K562 (cell line): Measurements from ENCODE around the gene RALY. TPM values are rescaled to one million over a fixed set of nuclear protein-coding genes. Genes with fewer than 3 reads are reported as not detected.
A peak's percentile ranks its signal among the peaks of the same experiment; 100 is the strongest.

Experiments
- ATAC-seq: fragments of 200-7000 bp; cut with Tn5 transposase; 3 replicates; pipeline ENCODE4 v1.9.1; 2020; ENCODE audit warnings: moderate library complexity
- BruUV-seq: library from RNA; stranded (reverse); fragments of 400-500 nt; replicated peaks from 2 replicates; lab custom pipeline; 2021; lab: Mats Ljungman, UMichigan
- CTCF ChIA-PET: fragments of 300-600 bp; formaldehyde crosslinking; extraction: SDS; loops from one replicate; lab custom pipeline; 2021; ENCODE audit warnings: low intra/inter-chr PET ratio; lab: Yijun Ruan, JAX
- POLR2A ChIA-PET: fragments of 300-600, 350-650 bp; sonication (Branson Sonifier 250); formaldehyde crosslinking; extraction: SDS; loops from one replicate; lab custom pipeline; 2021; ENCODE audit warnings: antibody characterized with exemption, inconsistent platforms; lab: Yijun Ruan, JAX
- DNase-seq, 4 experiments: peaks; one replicate each; pipeline versions ENCODE4 v3.0.0 to v3.0.0-alpha.2; 2011 to 2018; ENCODE audit warnings: low spot score in 3 of 4, mixed read lengths in 3 of 4; ENCODE audit errors: extremely low read depth in 1 of 4
- FAIRE-seq: peaks from 2 replicates; lab custom pipeline; 2011; peaks lifted over from hg19 to GRCh38; lab: Jason Lieb, UNC
- H2AFZ ChIP-seq: 2 replicates; pipeline ENCODE4 v1.6.0; 2011; ENCODE audit warnings: low read depth, low read length, control low read depth, inconsistent platforms
- H3K27ac ChIP-seq: fragments of 200-600 bp; 3 replicates; pipeline ENCODE4 v1.8.0; 2011; ENCODE audit warnings: low read depth, mild to moderate bottlenecking, control low read depth, inconsistent platforms, low read length, moderate library complexity, mixed read lengths; ENCODE audit errors: extremely low read depth
- H3K27me3 ChIP-seq, 2 experiments: fragments of 300-600 bp in 1 of 2; 2 replicates in 1 of 2; 3 replicates in 1 of 2; pipeline versions ENCODE4 v1.6.0 to v1.8.0; 2011; ENCODE audit warnings: inconsistent platforms in 2 of 2, low read length in 2 of 2, mild to moderate bottlenecking in 1 of 2, mixed read lengths in 1 of 2, moderate library complexity in 1 of 2; ENCODE audit not compliant: control insufficient read depth in 2 of 2, insufficient read depth in 2 of 2
- H3K36me3 ChIP-seq: fragments of 300-600 bp; 3 replicates; pipeline ENCODE4 v1.8.0; 2011; ENCODE audit warnings: mild to moderate bottlenecking, low read length, inconsistent platforms; ENCODE audit not compliant: control insufficient read depth, insufficient read depth
- H3K4me1 ChIP-seq, 2 experiments: fragments of 200-600 bp in 1 of 2; replicated peaks in 1 of 2; 2 replicates in 1 of 2; 3 replicates in 1 of 2; pipeline versions ENCODE4 v1.5.1 to v1.8.0; 2011; ENCODE audit warnings: inconsistent platforms in 2 of 2, low read length in 2 of 2, mild to moderate bottlenecking in 1 of 2, mixed read lengths in 1 of 2, moderate library complexity in 1 of 2; ENCODE audit not compliant: control insufficient read depth in 2 of 2, insufficient read depth in 2 of 2
- H3K4me2 ChIP-seq: 2 replicates; pipeline ENCODE4 v1.6.1; 2011; ENCODE audit warnings: low read length, control low read depth, inconsistent platforms, mixed read lengths; ENCODE audit not compliant: insufficient read depth
- H3K4me3 ChIP-seq: fragments of 200-600 bp; sonication (generic), shearing (Covaris generic); 2 replicates; pipeline ENCODE4 v1.5.1; 2016; ENCODE audit warnings: control low read depth, inconsistent platforms
- H3K79me2 ChIP-seq: fragments of 200-600 bp; 3 replicates; pipeline ENCODE4 v1.8.0; 2011; ENCODE audit warnings: low read length, inconsistent platforms; ENCODE audit not compliant: control insufficient read depth, insufficient read depth
- H3K9ac ChIP-seq, 2 experiments: 2 replicates each; pipeline versions ENCODE4 v1.6.0 to v1.6.1; 2011; ENCODE audit warnings: low read depth in 2 of 2, low read length in 2 of 2, control low read depth in 1 of 2, inconsistent platforms in 1 of 2, mild to moderate bottlenecking in 1 of 2, mixed read lengths in 1 of 2; ENCODE audit not compliant: insufficient read depth in 1 of 2
- H3K9me1 ChIP-seq: one replicate; pipeline ENCODE4 v1.6.0; 2011; ENCODE audit warnings: inconsistent platforms, mild to moderate bottlenecking, low read length, moderate library complexity; ENCODE audit not compliant: control insufficient read depth, insufficient read depth
- H3K9me3 ChIP-seq: replicated peaks from 2 replicates; pipeline ENCODE4 v1.5.1; 2011; ENCODE audit warnings: low read depth, low read length, inconsistent platforms; ENCODE audit not compliant: control insufficient read depth, insufficient read depth
- H4K20me1 ChIP-seq: replicated peaks from 2 replicates; pipeline ENCODE4 v1.6.1; 2011; ENCODE audit warnings: low read length, inconsistent platforms, mixed read lengths; ENCODE audit not compliant: control insufficient read depth, insufficient read depth
- BHLHE40 ChIP-seq: IDR thresholded peaks from 2 replicates; pipeline ENCODE4 v1.6.1; 2011; ENCODE audit warnings: low read length, improper control_type of control experiment
- CBFA2T2 ChIP-seq: fragments of 450-650 bp; conservative IDR thresholded peaks from 2 replicates; pipeline ENCODE4 v1.6.1; 2017; ENCODE audit warnings: mild to moderate bottlenecking
- CBFA2T3 ChIP-seq: fragments of 450-650 bp; IDR thresholded peaks from 2 replicates; pipeline ENCODE4 v1.6.1; 2017
- EGR1 ChIP-seq: fragments of 450-650 bp; conservative IDR thresholded peaks from 2 replicates; pipeline ENCODE4 v1.6.1; 2017; ENCODE audit warnings: mild to moderate bottlenecking
- GABPA ChIP-seq: fragments of 200-800 bp; sonication (Bioruptor generic); conservative IDR thresholded peaks from 2 replicates; pipeline ENCODE4 v1.6.1; 2016; ENCODE audit warnings: low read depth, missing genetic modification characterization, missing compliant biosample characterization
- MEF2A ChIP-seq: IDR thresholded peaks from 2 replicates; pipeline ENCODE4 v1.6.1; 2011; ENCODE audit warnings: low read depth, mild to moderate bottlenecking, low read length, moderate library complexity; ENCODE audit not compliant: control insufficient read depth
- RAD51 ChIP-seq: fragments of 450-650 bp; IDR thresholded peaks from 2 replicates; pipeline ENCODE4 v1.7.1; 2016; ENCODE audit warnings: low read depth, mild to moderate bottlenecking, borderline replicate concordance
- WGBS: fragments of 100-300 bp; shearing (Covaris generic); methylation state at CpG from one replicate; pipeline ENCODE4 v1.1.6; 2016; ENCODE audit warnings: low coverage, mixed read lengths; ENCODE audit not compliant: insufficient coverage; ENCODE audit errors: missing lambda C conversion rate; 5-methylcytosine and 5-hydroxymethylcytosine counted together
- in situ Hi-C: fragments of 300-500 bp; cut with MboI; formaldehyde crosslinking; loops from 4 replicates; pipeline ENCODE4 v1.15.0; 2018; ENCODE audit warnings: inconsistent platforms, mixed read lengths
- intact Hi-C: fragments of 100-400 bp; cut with micrococcal nuclease; formaldehyde crosslinking; loops from 2 replicates; pipeline ENCODE4 v1.14.2; 2022
- polyA plus RNA-seq, 8 experiments: library from polyadenylated mRNA; depleted of rRNA in 4 of 8; stranded (reverse) in 5 of 8; unstranded in 3 of 8; fragments of >200 nt; fragmentation: Nextera tagmentation in 2 of 8; fragmentation: Illumina TruSeq in 1 of 8; extraction: Ambion mirVana in 2 of 8; extraction: Trizol in 1 of 8; gene quantifications; 2 replicates each; pipeline versions ENCODE4 v1.2.1 to v1.2.3, GENCODE V29; 2011 to 2014; ENCODE audit warnings: inconsistent platforms in 1 of 8, missing spikeins in 1 of 8
- total RNA-seq, 7 experiments: library from RNA; depleted of rRNA in 6 of 7; stranded (reverse); fragments of >200 nt in 6 of 7; fragmentation: Illumina TruSeq in 2 of 7; extraction: Trizol in 2 of 7; gene quantifications; 2 replicates each; pipeline versions ENCODE4 v1.2.1 to v1.2.3, GENCODE V29; 2011 to 2021; ENCODE audit warnings: low replicate concordance in 1 of 7
- TF ChIP-seq, protein P1 (sequence below): sonication (generic); formaldehyde crosslinking; IDR thresholded peaks from 2 replicates; pipeline ENCODE4 v1.5.0; 2020; ENCODE audit warnings: missing genetic modification reagents
- TF ChIP-seq, protein P2 (sequence below): fragments of 250-450 bp; sonication (Bioruptor Pico); IDR thresholded peaks from 2 replicates; pipeline ENCODE4 v1.4.0; 2020; ENCODE audit warnings: mild to moderate bottlenecking, moderate library complexity, borderline replicate concordance

Gene RALY
- total and polyA plus RNA-seq, 9 of the 15 experiments (the other 6 are each of a cell fraction or from before 2014, with no cell fraction given), result 0.80 to 207 (median 128) TPM

DNA sequence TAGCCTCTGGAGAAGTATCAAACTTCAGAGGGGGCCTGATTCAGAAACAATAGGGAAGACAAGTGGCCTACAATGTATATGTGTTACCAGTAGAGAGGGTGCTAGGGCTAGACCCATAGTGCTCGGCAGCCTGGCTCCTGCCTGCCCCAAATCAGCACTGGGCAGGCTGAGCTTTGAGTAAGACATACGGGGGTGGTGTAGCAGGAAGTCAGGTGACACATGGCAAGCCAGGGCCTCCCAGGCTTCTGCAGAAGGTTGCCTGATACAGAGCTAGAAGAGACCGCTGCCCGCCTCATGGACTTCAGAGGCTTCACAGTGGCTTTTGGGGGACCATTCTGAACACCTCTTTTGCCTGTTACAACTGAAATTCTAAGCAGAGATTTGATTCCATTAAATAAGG, 43.4 kb downstream of the RALY start:
- no peaks in the 10 kb centered on the region for H3K27me3 ChIP-seq
- peak in 2 of 4 experiments; percentile 50 to 57 for DNase-seq
- H3K4me3 ChIP-seq, result no peak overlapping the region
- peaks cover 14% of the 10 kb centered on the region; the same call in 1 of the 2 replicates for H4K20me1 ChIP-seq
- peaks cover 39% of the 10 kb centered on the region; the same call in 2 of the 3 replicates for H3K36me3 ChIP-seq
- no TSS peak for BruUV-seq
- FAIRE-seq, result peak; percentile 68
- H3K9ac ChIP-seq, result no peak overlapping the region
- TF ChIP-seq CBFA2T2 (peak; percentile 37; the same call in 1 of the 2 replicates), MEF2A (no peak), BHLHE40 (peak; percentile 43; the same call in 1 of the 2 replicates), GABPA (tag) (peak; percentile 32), EGR1 (peak; percentile 73), RAD51 (peak; percentile 50; the same call in 1 of the 2 replicates), CBFA2T3 (peak; percentile 43; the same call in 1 of the 2 replicates)
- TF ChIP-seq, protein P1, sequence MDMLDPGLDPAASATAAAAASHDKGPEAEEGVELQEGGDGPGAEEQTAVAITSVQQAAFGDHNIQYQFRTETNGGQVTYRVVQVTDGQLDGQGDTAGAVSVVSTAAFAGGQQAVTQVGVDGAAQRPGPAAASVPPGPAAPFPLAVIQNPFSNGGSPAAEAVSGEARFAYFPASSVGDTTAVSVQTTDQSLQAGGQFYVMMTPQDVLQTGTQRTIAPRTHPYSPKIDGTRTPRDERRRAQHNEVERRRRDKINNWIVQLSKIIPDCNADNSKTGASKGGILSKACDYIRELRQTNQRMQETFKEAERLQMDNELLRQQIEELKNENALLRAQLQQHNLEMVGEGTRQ (CRISPR knock-in tag), result peak; percentile 32; the same call in 1 of the 2 replicates
- TF ChIP-seq, protein P2, sequence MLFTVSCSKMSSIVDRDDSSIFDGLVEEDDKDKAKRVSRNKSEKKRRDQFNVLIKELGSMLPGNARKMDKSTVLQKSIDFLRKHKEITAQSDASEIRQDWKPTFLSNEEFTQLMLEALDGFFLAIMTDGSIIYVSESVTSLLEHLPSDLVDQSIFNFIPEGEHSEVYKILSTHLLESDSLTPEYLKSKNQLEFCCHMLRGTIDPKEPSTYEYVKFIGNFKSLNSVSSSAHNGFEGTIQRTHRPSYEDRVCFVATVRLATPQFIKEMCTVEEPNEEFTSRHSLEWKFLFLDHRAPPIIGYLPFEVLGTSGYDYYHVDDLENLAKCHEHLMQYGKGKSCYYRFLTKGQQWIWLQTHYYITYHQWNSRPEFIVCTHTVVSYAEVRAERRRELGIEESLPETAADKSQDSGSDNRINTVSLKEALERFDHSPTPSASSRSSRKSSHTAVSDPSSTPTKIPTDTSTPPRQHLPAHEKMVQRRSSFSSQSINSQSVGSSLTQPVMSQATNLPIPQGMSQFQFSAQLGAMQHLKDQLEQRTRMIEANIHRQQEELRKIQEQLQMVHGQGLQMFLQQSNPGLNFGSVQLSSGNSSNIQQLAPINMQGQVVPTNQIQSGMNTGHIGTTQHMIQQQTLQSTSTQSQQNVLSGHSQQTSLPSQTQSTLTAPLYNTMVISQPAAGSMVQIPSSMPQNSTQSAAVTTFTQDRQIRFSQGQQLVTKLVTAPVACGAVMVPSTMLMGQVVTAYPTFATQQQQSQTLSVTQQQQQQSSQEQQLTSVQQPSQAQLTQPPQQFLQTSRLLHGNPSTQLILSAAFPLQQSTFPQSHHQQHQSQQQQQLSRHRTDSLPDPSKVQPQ, result no peak
- TF ChIP-seq, all 486 proteins: peak for 7
- no peak overlapping the region for H3K27ac ChIP-seq
- CTCF ChIA-PET, result no interaction called here
- POLR2A ChIA-PET, result interaction anchor here (0.6 to 1.3 kb wide), 2 partner anchors 11 to 21 kb away, joined by 3 read pairs; no protein-coding TSS in a partner anchor
- no peaks in the 10 kb centered on the region for H3K9me1 ChIP-seq
- in situ Hi-C loops (no loop called here), intact Hi-C loops (no loop called here)
- WGBS, result 44% methylated on average over 3 of the region's 4 CpGs
- ATAC-seq, result peak; percentile 91
- peaks cover 0 to 6% of the 10 kb centered on the region in 2 experiments; a peak in 4 of 5 replicates for H3K4me1 ChIP-seq
- no peak overlapping the region for H2AFZ ChIP-seq
- no peaks in the 10 kb centered on the region for H3K9me3 ChIP-seq
- H3K4me2 ChIP-seq, result no peak overlapping the region
- H3K79me2 ChIP-seq, result peaks cover 55% of the 10 kb centered on the region
